Ascending aorta (tissue), 2 donors: Measurements from ENCODE around the gene EMSY. TPM values are rescaled to one million over a fixed set of nuclear protein-coding genes. Genes with fewer than 3 reads are reported as not detected.

ENCODE experiments used
- DNase-seq, 2 donors: peaks; one replicate each; pipeline ENCODE4 v3.0.0-alpha.2; 2019; ENCODE audit warnings: low spot score in 2 of 2
- H3K27ac ChIP-seq, 2 donors: fragments of 200-600 bp; sonication (generic); one replicate each; pipeline ENCODE4 v1.5.1; 2016 to 2017; ENCODE audit warnings: mild to moderate bottlenecking in 1 of 2
- H3K27me3 ChIP-seq: fragments of 200-600 bp; sonication (generic); one replicate; pipeline ENCODE4 v1.5.1; 2017
- H3K36me3 ChIP-seq, 2 donors: fragments of 200-600 bp; sonication (generic); one replicate each; pipeline ENCODE4 v1.5.1; 2016
- H3K4me1 ChIP-seq, 2 donors: fragments of 200-600 bp; sonication (generic); one replicate each; pipeline ENCODE4 v1.5.1; 2016 to 2017; ENCODE audit warnings: mild to moderate bottlenecking in 1 of 2
- H3K4me3 ChIP-seq, 2 donors: fragments of 200-600 bp; sonication (generic); one replicate each; pipeline ENCODE4 v1.5.1; 2016 to 2017; ENCODE audit warnings: mild to moderate bottlenecking in 1 of 2
- H3K9me3 ChIP-seq, 2 donors: fragments of 200-600 bp; sonication (generic); one replicate each; pipeline ENCODE4 v1.5.1; 2016
- intact Hi-C: fragments of 100-400 bp; cut with DNase I; formaldehyde crosslinking; loops from one replicate; pipeline ENCODE4 v1.15.1; 2023
- total RNA-seq: library from RNA; depleted of rRNA; stranded (reverse); fragments of >200 nt; gene quantifications from one replicate; pipeline ENCODE4 v1.1.0, GENCODE V29; 2016
- TF ChIP-seq, protein P1 (sequence below), 3 experiments: fragments of 200-600 bp in 2 of 3; fragments of 450-650 bp in 1 of 3; sonication (generic) in 2 of 3; IDR thresholded peaks; one replicate each; pipeline ENCODE4 v1.5.1; 2016 to 2019; ENCODE audit warnings: antibody characterized with exemption in 3 of 3, mild to moderate bottlenecking in 1 of 3, moderate library complexity in 1 of 3

Gene EMSY
- total RNA-seq, 1 donor from 2014 or later: 7.5 TPM

DNA sequence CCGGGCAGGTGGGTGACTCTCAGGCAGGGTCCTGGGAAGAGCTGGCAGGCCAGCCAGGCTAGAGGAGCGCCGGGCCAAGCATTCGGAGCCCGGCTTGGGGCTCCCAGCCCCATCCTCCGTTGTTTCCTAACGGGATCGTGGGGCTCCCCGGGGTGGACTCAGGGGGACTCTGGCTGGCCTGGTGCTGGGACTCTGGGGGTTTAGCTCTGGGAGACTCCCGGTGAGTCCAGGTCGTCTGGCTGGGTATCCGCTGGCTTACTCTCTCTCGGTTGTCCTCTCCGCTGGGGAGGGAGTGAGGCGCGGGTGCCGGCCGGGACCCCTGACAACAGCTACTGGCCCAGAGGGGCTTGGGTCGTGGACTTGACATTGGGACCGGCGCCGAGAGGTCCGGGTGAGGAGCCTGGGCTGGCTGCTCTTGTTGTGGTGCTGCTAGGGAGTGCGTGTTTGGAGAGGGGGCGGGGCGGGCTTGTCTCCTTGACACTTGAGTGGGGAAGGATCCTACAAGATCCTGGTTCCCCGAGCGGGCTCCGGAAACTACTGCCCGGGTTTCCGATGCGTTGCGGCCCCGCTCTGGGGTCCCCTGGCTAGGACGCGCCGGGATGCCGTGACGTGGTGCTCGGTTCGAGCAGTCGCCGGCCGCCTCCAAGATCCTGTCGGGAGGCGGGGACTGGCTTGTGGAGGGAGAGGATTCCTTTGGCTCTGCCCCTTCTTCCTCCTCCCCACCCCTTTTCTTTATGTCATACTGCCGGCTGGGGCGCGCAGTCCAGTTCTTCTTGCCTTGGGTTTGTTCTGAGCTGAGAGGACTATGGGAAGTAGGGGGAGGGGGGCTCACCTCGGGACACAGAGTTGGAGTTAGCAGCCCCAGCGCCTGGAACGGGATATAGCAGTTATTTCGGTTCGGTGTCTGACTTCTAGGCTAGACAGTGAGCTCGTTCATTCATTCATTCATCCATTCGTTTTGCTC lies 585 bp downstream of the EMSY start:
- H3K36me3 ChIP-seq: peaks cover 5 to 19% of the 10 kb centered on the region in 2 donors
- TF ChIP-seq, protein P1, sequence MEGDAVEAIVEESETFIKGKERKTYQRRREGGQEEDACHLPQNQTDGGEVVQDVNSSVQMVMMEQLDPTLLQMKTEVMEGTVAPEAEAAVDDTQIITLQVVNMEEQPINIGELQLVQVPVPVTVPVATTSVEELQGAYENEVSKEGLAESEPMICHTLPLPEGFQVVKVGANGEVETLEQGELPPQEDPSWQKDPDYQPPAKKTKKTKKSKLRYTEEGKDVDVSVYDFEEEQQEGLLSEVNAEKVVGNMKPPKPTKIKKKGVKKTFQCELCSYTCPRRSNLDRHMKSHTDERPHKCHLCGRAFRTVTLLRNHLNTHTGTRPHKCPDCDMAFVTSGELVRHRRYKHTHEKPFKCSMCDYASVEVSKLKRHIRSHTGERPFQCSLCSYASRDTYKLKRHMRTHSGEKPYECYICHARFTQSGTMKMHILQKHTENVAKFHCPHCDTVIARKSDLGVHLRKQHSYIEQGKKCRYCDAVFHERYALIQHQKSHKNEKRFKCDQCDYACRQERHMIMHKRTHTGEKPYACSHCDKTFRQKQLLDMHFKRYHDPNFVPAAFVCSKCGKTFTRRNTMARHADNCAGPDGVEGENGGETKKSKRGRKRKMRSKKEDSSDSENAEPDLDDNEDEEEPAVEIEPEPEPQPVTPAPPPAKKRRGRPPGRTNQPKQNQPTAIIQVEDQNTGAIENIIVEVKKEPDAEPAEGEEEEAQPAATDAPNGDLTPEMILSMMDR (IDR thresholded peaks at IDR 0.05): no peak
- peak overlapping the region; percentile 85 to 93 for H3K27ac ChIP-seq
- H3K27me3 ChIP-seq: no peaks in the 10 kb centered on the region
- peaks cover 8 to 15% of the 10 kb centered on the region in 2 donors for H3K4me1 ChIP-seq
- no peaks in the 10 kb centered on the region for H3K9me3 ChIP-seq
- intact Hi-C loops: loop anchor here (2.0 to 5.0 kb wide), 3 partner anchors 227 to 631 kb away; partner anchors contain the start of genes ACER3, LRRC32 and UVRAG
- peak overlapping the region; percentile 87 to 90 for H3K4me3 ChIP-seq
- DNase-seq: peak; percentile 39 to 86

DNA sequence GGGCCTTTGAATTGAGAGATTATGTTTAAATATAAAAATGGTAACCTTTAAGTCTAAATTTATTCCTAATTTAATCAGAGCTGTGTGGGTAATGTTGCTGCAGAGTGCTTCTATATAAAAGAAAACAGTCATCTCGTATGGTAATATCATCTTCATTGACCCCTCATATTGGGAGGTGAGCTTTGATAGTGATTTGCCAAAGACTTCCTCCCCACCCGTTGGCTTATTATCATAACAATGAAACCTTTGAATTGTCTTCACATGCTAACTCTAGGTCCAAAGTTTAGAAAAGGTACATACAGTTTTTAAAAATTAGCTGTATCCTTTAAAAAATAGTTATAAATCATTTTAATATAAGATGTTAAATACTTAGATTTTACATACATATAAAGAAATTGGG lies 3.7 kb downstream of the EMSY start:
- TF ChIP-seq, protein P1 (IDR thresholded peaks at IDR 0.05): no peak
- no peak for DNase-seq
- Histone ChIP-seq H3K9me3 (no peaks in the 10 kb centered on the region), H3K4me3 (no peak overlapping the region), H3K27me3 (no peaks in the 10 kb centered on the region), H3K36me3 (peaks cover 8 to 39% of the 10 kb centered on the region in 2 donors), H3K27ac (no peak overlapping the region), H3K4me1 (peaks cover 6 to 13% of the 10 kb centered on the region in 2 donors)
- intact Hi-C loops: loop anchor here (5.0 kb wide), 1 partner anchor 224 kb away; the partner anchor contains the start of gene LRRC32

DNA sequence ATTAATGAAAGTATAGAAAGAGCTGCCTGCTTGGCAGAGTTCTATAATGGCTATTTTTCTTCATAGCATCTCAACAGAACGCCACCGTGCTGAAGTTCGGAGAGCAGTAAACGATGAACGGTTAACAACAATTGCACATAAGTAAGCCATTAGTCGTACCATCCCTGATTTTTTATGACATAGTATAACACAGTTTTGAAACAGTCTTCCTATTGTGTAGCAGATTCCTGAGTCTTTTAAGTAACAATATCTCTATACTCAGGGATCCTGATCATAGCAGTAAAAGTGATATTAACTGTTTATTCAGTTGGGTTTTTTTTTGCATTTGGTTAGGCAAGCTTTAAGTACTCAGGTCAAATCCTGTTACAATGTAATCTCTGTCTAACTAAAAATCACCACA lies 8.4 kb downstream of the EMSY start:
- intact Hi-C loops: no loop called here
- H3K9me3 ChIP-seq: no peaks in the 10 kb centered on the region
- no peak overlapping the region for H3K4me3 ChIP-seq
- no peak for DNase-seq
- H3K27me3 ChIP-seq: no peaks in the 10 kb centered on the region
- no peak overlapping the region for H3K27ac ChIP-seq
- TF ChIP-seq, protein P1 (IDR thresholded peaks at IDR 0.05): no peak
- H3K4me1 ChIP-seq: no peaks in the 10 kb centered on the region
- H3K36me3 ChIP-seq: peaks cover 3 to 38% of the 10 kb centered on the region in 2 donors

DNA sequence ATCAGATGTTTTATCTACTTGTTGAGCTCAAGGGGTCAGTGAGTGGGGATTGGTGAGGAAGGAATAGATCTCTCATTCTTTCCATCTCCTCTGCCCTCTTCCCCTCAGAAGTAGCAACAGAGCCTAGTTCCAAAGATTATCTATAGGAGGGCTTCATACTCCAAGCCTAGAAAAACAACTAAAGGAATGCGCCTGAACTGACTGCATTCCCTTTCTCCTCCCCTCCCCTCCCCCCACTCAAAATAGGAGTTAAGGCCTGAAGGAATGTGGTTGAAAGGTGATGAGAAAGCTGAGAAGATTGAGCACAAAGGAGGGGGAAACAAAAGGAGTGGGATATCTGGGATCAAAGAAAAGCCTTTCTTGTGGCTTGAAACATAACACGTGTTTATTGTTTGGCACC lies 10.5 kb downstream of the EMSY start:
- intact Hi-C loops: no loop called here
- Histone ChIP-seq H3K36me3 (peaks cover 8 to 31% of the 10 kb centered on the region in 2 donors), H3K27ac (no peak overlapping the region), H3K4me1 (no peaks in the 10 kb centered on the region), H3K4me3 (no peak overlapping the region), H3K27me3 (no peaks in the 10 kb centered on the region), H3K9me3 (no peaks in the 10 kb centered on the region)
- no peak for DNase-seq
- TF ChIP-seq, protein P1 (IDR thresholded peaks at IDR 0.05): no peak

DNA sequence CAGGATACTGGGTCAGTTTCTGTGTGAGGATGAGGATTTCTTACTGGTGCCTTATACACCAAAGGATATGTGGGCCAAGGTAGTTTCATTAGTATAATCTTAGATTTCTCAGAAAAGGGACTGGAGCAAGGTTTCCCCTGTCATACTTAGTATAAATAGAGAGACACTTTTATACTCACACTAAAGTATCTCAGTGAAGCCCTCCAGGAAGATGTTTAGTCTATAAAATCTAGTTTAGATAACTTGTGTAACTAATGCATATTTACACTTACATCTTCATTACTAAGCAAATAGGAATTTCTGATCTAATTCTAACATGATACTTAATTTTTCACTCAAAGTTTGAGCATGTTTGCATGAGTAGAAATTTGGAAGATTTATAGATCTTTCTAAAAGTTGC lies 11.1 kb downstream of the EMSY start:
- no peaks in the 10 kb centered on the region for H3K4me1 ChIP-seq
- H3K27ac ChIP-seq: no peak overlapping the region
- peaks cover 13 to 25% of the 10 kb centered on the region in 2 donors for H3K36me3 ChIP-seq
- TF ChIP-seq, protein P1 (IDR thresholded peaks at IDR 0.05): no peak
- no peaks in the 10 kb centered on the region for H3K27me3 ChIP-seq
- H3K4me3 ChIP-seq: no peak overlapping the region
- intact Hi-C loops: no loop called here
- no peaks in the 10 kb centered on the region for H3K9me3 ChIP-seq
- no peak for DNase-seq
